Measurements from ENCODE around the gene SCLY.

The SCLY gene

GRCh38 chr2:238039151-238039550, 21.6 kb upstream of the SCLY start:
- no peak for ATAC-seq

GRCh38 chr2:238039985-238040384, 20.8 kb upstream of the SCLY start:
- ATAC-seq = no peak
- TF ChIP-seq TSHZ2 (CRISPR knock-in tag; IDR thresholded peaks at IDR 0.05) (no peak), ZNF8 (CRISPR knock-in tag; IDR thresholded peaks at IDR 0.05) (no peak), POU6F1 (CRISPR knock-in tag; IDR thresholded peaks at IDR 0.05; ENCODE audit: borderline replicate concordance, low read depth) (no peak), SNAI2 (CRISPR knock-in tag; IDR thresholded peaks at IDR 0.05) (no peak), ISL1 (CRISPR knock-in tag; IDR thresholded peaks at IDR 0.05) (no peak), OSR1 (CRISPR knock-in tag; IDR thresholded peaks at IDR 0.05) (no peak), ESRRG (CRISPR knock-in tag; IDR thresholded peaks at IDR 0.05) (no peak), TCF4 (CRISPR knock-in tag; IDR thresholded peaks at IDR 0.05; ENCODE audit: borderline replicate concordance) (no peak), ARNTL (CRISPR knock-in tag; IDR thresholded peaks at IDR 0.05; ENCODE audit: borderline replicate concordance, low read depth) (no peak), BACH2 (CRISPR knock-in tag; IDR thresholded peaks at IDR 0.05; ENCODE audit: borderline replicate concordance) (no peak), CSRNP3 (CRISPR knock-in tag; IDR thresholded peaks at IDR 0.05) (no peak), ZNF70 (CRISPR knock-in tag; IDR thresholded peaks at IDR 0.05) (no peak), CREB5 (CRISPR knock-in tag; IDR thresholded peaks at IDR 0.05; ENCODE audit: low read depth) (no peak), ZFP30 (CRISPR knock-in tag; IDR thresholded peaks at IDR 0.05) (no peak)

More at GRCh38 chr2:238039151-238039550, 21.6 kb upstream of the SCLY start:
- TF ChIP-seq ZNF8 (CRISPR knock-in tag; IDR thresholded peaks at IDR 0.05) = no peak
- no peak for TF ChIP-seq ESRRG (CRISPR knock-in tag; IDR thresholded peaks at IDR 0.05)
- TF ChIP-seq TCF4 (CRISPR knock-in tag; IDR thresholded peaks at IDR 0.05; ENCODE audit: borderline replicate concordance) = no peak
- TF ChIP-seq ZFP30 (CRISPR knock-in tag; IDR thresholded peaks at IDR 0.05) = no peak
- TF ChIP-seq TSHZ2 (CRISPR knock-in tag; IDR thresholded peaks at IDR 0.05) = no peak
- no peak for TF ChIP-seq RARB (CRISPR knock-in tag; IDR thresholded peaks at IDR 0.05)
- TF ChIP-seq ZNF70 (CRISPR knock-in tag; IDR thresholded peaks at IDR 0.05) = no peak
- TF ChIP-seq TOX (CRISPR knock-in tag; IDR thresholded peaks at IDR 0.05; ENCODE audit: borderline replicate concordance) = no peak
- TF ChIP-seq CSRNP3 (CRISPR knock-in tag; IDR thresholded peaks at IDR 0.05) = no peak
- no peak for TF ChIP-seq GLIS3 (CRISPR knock-in tag; IDR thresholded peaks at IDR 0.05)
- no peak for TF ChIP-seq ZNF565 (CRISPR knock-in tag; conservative IDR thresholded peaks at IDR 0.05; ENCODE audit: low read depth)
- no peak for TF ChIP-seq ISL1 (CRISPR knock-in tag; IDR thresholded peaks at IDR 0.05)
- TF ChIP-seq OSR1 (CRISPR knock-in tag; IDR thresholded peaks at IDR 0.05) = no peak
- no peak for TF ChIP-seq CREB5 (CRISPR knock-in tag; IDR thresholded peaks at IDR 0.05; ENCODE audit: low read depth)
- TF ChIP-seq ZC3H10 (CRISPR knock-in tag; IDR thresholded peaks at IDR 0.05) = no peak

All from SK-N-SH treated with all-trans-retinoic acid at 6 μM for 48 hours (cell line).